Psoas muscle (tissue), 8 donors: ENCODE results near the gene RAB40AL. TPM values are rescaled to one million over a fixed set of nuclear protein-coding genes. Genes with fewer than 3 reads are reported as not detected.

Experiments used
- ATAC-seq, 4 donors: fragments of 200-7000 bp; cut with Tn5 transposase; one replicate each; pipeline ENCODE4 v1.9.1; 2020; ENCODE audit warnings: moderate library complexity in 3 of 4, mild to moderate bottlenecking in 2 of 4
- DNase-seq, 2 donors: peaks; one replicate each; pipeline ENCODE4 v3.0.0-alpha.2; 2020
- H3K27ac ChIP-seq: fragments of 200-600 bp; one replicate; pipeline ENCODE4 v1.8.0; 2022
- H3K27me3 ChIP-seq, 3 donors: fragments of 200-600 bp in 1 of 3; one replicate each; pipeline versions ENCODE4 v1.6.1 to v1.8.0; 2013 to 2022; ENCODE audit warnings: low read length in 2 of 3, mild to moderate bottlenecking in 2 of 3, moderate library complexity in 1 of 3; ENCODE audit not compliant: insufficient read depth in 3 of 3
- H3K36me3 ChIP-seq, 2 donors: fragments of 200-600 bp in 1 of 2; one replicate each; pipeline versions ENCODE4 v1.6.1 to v1.8.0; 2013 to 2022; ENCODE audit warnings: low read depth in 1 of 2, mild to moderate bottlenecking in 1 of 2, moderate library complexity in 1 of 2; ENCODE audit not compliant: insufficient read depth in 1 of 2
- H3K4me1 ChIP-seq: fragments of 200-600 bp; one replicate; pipeline ENCODE4 v1.8.0; 2022
- H3K4me3 ChIP-seq: fragments of 200-600 bp; one replicate; pipeline ENCODE4 v1.8.0; 2022; ENCODE audit warnings: mild to moderate bottlenecking
- H3K9me3 ChIP-seq: fragments of 200-600 bp; one replicate; pipeline ENCODE4 v1.8.0; 2022
- CTCF ChIP-seq: fragments of 200-600 bp; IDR thresholded peaks from one replicate; pipeline ENCODE4 v1.8.0; 2022; ENCODE audit warnings: antibody characterized with exemption
- WGBS, 3 donors: extraction: QIAGEN DNeasy Blood & Tissue Kit; methylation state at CpG; one replicate each; pipeline versions ENCODE4 v1.1.6 to v1.1.7; 2013; 5-methylcytosine and 5-hydroxymethylcytosine counted together
- intact Hi-C, 2 donors: fragments of 100-400 bp; cut with DNase I; formaldehyde crosslinking; loops; one replicate each; pipeline versions ENCODE4 v1.11.0 to v1.14.2; 2022
- polyA plus RNA-seq, 3 donors: library from polyadenylated mRNA; stranded (reverse); fragments of 200-250 nt; gene quantifications; one replicate each; pipeline ENCODE4 v1.2.3, GENCODE V29; 2013
- total RNA-seq, 4 donors: library from RNA; stranded (reverse); fragmentation: NEBNext Ultra II Directional in 2 of 4; extraction: Animal tissue kit (Norgen Biotek cat#: 25700) in 2 of 4; gene quantifications; one replicate each; pipeline versions ENCODE4 v1.2.1 to v1.2.4, GENCODE V29; 2021 to 2023
- donor health status: healthy with polysubstance abuse.
- donor health status: DM: no; HTN: no; CAD: no; lungs with moderate emphysema.
- donor health status: Bipolar disorder and iron deficiency.
- donor health status: healthy.
- donor health status: DM: yes; HTN: yes; CAD: no.
- donor health status: DM: no; HTN: no; CAD: no.
- donor health status: DM: no; HTN: no; CAD: no.
- donor health status: DM: yes; HTN: yes; CAD: no.

The RAB40AL gene
- total and polyA plus RNA-seq, 7 donors = 0.04 TPM; not detected in 6

GRCh38 chrX:102978594-102978993 is 41.5 kb downstream of the RAB40AL start:
- Histone ChIP-seq H3K4me1 (no peaks in the 10 kb centered on the region), H3K36me3 (no peaks in the 10 kb centered on the region), H3K9me3 (no peaks in the 10 kb centered on the region), H3K4me3 (no peak overlapping the region), H3K27me3 (peaks cover 0 to 5% (median 0%) of the 10 kb centered on the region in 3 donors), H3K27ac (no peak overlapping the region)
- no peak for ATAC-seq
- WGBS, 3 donors = 68 to 85% (median 78%) methylated on average over 9 of the region's 9 CpGs
- TF ChIP-seq CTCF = no peak
- no peak for DNase-seq
- intact Hi-C loops = no loop called here

GRCh38 chrX:102979536-102979935 is 42.5 kb downstream of the RAB40AL start:
- no peak for DNase-seq
- ATAC-seq = no peak
- WGBS, 3 donors = 80 to 95% (median 87%) methylated on average over 2 of the region's 2 CpGs
- Histone ChIP-seq H3K27me3 (peaks cover 0 to 5% (median 0%) of the 10 kb centered on the region in 3 donors), H3K27ac (no peak overlapping the region), H3K9me3 (no peaks in the 10 kb centered on the region), H3K36me3 (no peaks in the 10 kb centered on the region), H3K4me3 (no peak overlapping the region), H3K4me1 (no peaks in the 10 kb centered on the region)
- intact Hi-C loops = no loop called here
- no peak for TF ChIP-seq CTCF

- H3K27ac ChIP-seq = no peak overlapping the region
- TF ChIP-seq CTCF = no peak
- H3K4me1 ChIP-seq = no peaks in the 10 kb centered on the region
- no peak overlapping the region for H3K4me3 ChIP-seq
- WGBS, 3 donors = 55 to 83% (median 71%) methylated on average over 1 to 2 of the region's 2 CpGs
- H3K9me3 ChIP-seq = no peaks in the 10 kb centered on the region
- no peaks in the 10 kb centered on the region for H3K36me3 ChIP-seq
- intact Hi-C loops = no loop called here
- DNase-seq (no peak), ATAC-seq (no peak)
- peaks cover 0 to 13% (median 0%) of the 10 kb centered on the region in 3 donors for H3K27me3 ChIP-seq
These were observed 46.1 kb downstream of the RAB40AL start for GRCh38 chrX:102983205-102983604.

- Histone ChIP-seq H3K4me3 (no peak overlapping the region), H3K27me3 (peaks cover 0 to 13% (median 0%) of the 10 kb centered on the region in 3 donors), H3K4me1 (no peaks in the 10 kb centered on the region), H3K27ac (no peak overlapping the region), H3K9me3 (no peaks in the 10 kb centered on the region), H3K36me3 (no peaks in the 10 kb centered on the region)
- intact Hi-C loops = no loop called here
- TF ChIP-seq CTCF = no peak
- WGBS, 3 donors = 58 to 66% (median 65%) methylated on average over 3 of the region's 3 CpGs
- DNase-seq (no peak), ATAC-seq (no peak)
These were observed 48.1 kb downstream of the RAB40AL start for GRCh38 chrX:102985192-102985591.

Other genes with a start within 250 kb of the RAB40AL start
- gene GPRASP2, start 224.8 kb upstream of the RAB40AL start, total RNA-seq = 10 to 100 TPM in 1 of 4 donors, 1 to 10 TPM in 3; 3.1 to 11.6 (median 3.4) TPM
- gene GPRASP2, start 224.8 kb upstream of the RAB40AL start, polyA plus RNA-seq = 1 to 10 TPM in 2 of 3 donors, under 1 TPM in 1; 0.89 to 1.8 (median 1.4) TPM
- gene GPRASP3, start 216.5 kb upstream of the RAB40AL start, total RNA-seq = 1 to 10 TPM; 1.5 to 6.2 (median 3.0) TPM
- 1 to 10 TPM in 1 of 3 donors, under 1 TPM in 2; 0.52 to 2.3 (median 0.86) TPM for gene GPRASP3, start 216.5 kb upstream of the RAB40AL start, polyA plus RNA-seq
- gene BEX1, start 126.9 kb downstream of the RAB40AL start, total RNA-seq = under 1 TPM in 1 of 4 donors, not detected in 3; 0.48 TPM
- under 1 TPM in 2 of 3 donors, not detected in 1; 0.12 to 0.25 TPM for gene BEX1, start 126.9 kb downstream of the RAB40AL start, polyA plus RNA-seq
- under 1 TPM in 2 of 4 donors, not detected in 2; 0.15 to 0.32 TPM for gene NXF3, start 155.9 kb downstream of the RAB40AL start, total RNA-seq
- gene NXF3, start 155.9 kb downstream of the RAB40AL start, polyA plus RNA-seq = under 1 TPM in 1 of 3 donors, not detected in 2; 0.12 TPM